Stimulated activated CD4-positive, alpha-beta T cell treated with anti-CD3 and anti-CD28 coated beads, Interleukin-4, amount 100 ng/mL, for 1 hour (primary cell): ENCODE results near the gene COL9A3.
A peak's percentile ranks its signal among the peaks of the same experiment; 100 is the strongest.

Experiments used
- DNase-seq: peaks from one replicate; pipeline ENCODE4 v3.0.0-alpha.2; 2020

The COL9A3 gene

GRCh38 chr20:62778601-62779416 is 38.0 kb upstream of the COL9A3 start:
- DNase-seq: no peak

GRCh38 chr20:62779417-62779685 is 37.5 kb upstream of the COL9A3 start:
- DNase-seq: no peak

- no peak for DNase-seq
Observed at GRCh38 chr20:62780204-62780603, 36.6 kb upstream of the COL9A3 start.

- DNase-seq: no peak
Observed at GRCh38 chr20:62780696-62781095, 36.2 kb upstream of the COL9A3 start.

- no peak for DNase-seq
Observed at GRCh38 chr20:62782149-62782892, 34.5 kb upstream of the COL9A3 start.

GRCh38 chr20:62782893-62783278 is 34.0 kb upstream of the COL9A3 start:
- DNase-seq: no peak

- no peak for DNase-seq
Observed at GRCh38 chr20:62784497-62784896, 32.4 kb upstream of the COL9A3 start.

GRCh38 chr20:62785393-62785792 is 31.5 kb upstream of the COL9A3 start:
- no peak for DNase-seq

GRCh38 chr20:62786157-62786556 is 30.7 kb upstream of the COL9A3 start:
- DNase-seq: no peak

- DNase-seq: no peak
Observed at GRCh38 chr20:62787321-62787720, 29.5 kb upstream of the COL9A3 start.

- no peak for DNase-seq
Observed at GRCh38 chr20:62787866-62788265, 29.0 kb upstream of the COL9A3 start.

GRCh38 chr20:62788607-62789006 is 28.2 kb upstream of the COL9A3 start:
- DNase-seq: no peak

GRCh38 chr20:62790075-62790474 is 26.8 kb upstream of the COL9A3 start:
- DNase-seq: no peak

- peak; percentile 68 for DNase-seq
Observed at GRCh38 chr20:62791301-62792181, 25.3 kb upstream of the COL9A3 start.

- DNase-seq: no peak
Observed at GRCh38 chr20:62792182-62792939, 24.5 kb upstream of the COL9A3 start.

- DNase-seq: no peak
Observed at GRCh38 chr20:62792940-62793756, 23.7 kb upstream of the COL9A3 start.

- DNase-seq: no peak
Observed at GRCh38 chr20:62793757-62794006, 23.2 kb upstream of the COL9A3 start.

- peak; percentile 88 for DNase-seq
Observed at GRCh38 chr20:62794007-62794724, 22.7 kb upstream of the COL9A3 start.

GRCh38 chr20:62795023-62795761 is 21.7 kb upstream of the COL9A3 start:
- DNase-seq: peak; percentile 75

- no peak for DNase-seq
Observed at GRCh38 chr20:62796699-62797491, 20.0 kb upstream of the COL9A3 start.
